ENCODE data around the gene MAP7.

The MAP7 gene

GRCh38 chr6:136412410-136412809 lies 137.8 kb downstream of the MAP7 start:
- Histone ChIP-seq H2BK120ac (ENCODE audit: low read depth, low read length) (no peak overlapping the region), H4K8ac (ENCODE audit: low read depth, low read length) (no peak overlapping the region), H2BK15ac (replicated peaks; ENCODE audit: low read depth) (no peak overlapping the region), H3K79me2 (ENCODE audit: control insufficient read depth, insufficient read depth, low read length) (no peaks in the 10 kb centered on the region), H3K79me1 (ENCODE audit: low read length) (no peaks in the 10 kb centered on the region), H3K9ac (ENCODE audit: low read length) (no peak overlapping the region), H4K5ac (ENCODE audit: low read length) (no peak overlapping the region), H3K56ac (ENCODE audit: low read length) (no peak overlapping the region), H3K27me3 (ENCODE audit: insufficient read depth, low read length, poor library complexity) (no peaks in the 10 kb centered on the region), H3K4ac (ENCODE audit: low read depth, low read length) (no peak overlapping the region), H2AK5ac (ENCODE audit: low read length) (no peak overlapping the region), H3K18ac (ENCODE audit: low read length) (no peak overlapping the region), H3K4me1 (ENCODE audit: control insufficient read depth, low read depth, low read length) (no peaks in the 10 kb centered on the region), H3K36me3 (ENCODE audit: control insufficient read depth, insufficient read depth, low read length) (no peaks in the 10 kb centered on the region), H3K23ac (ENCODE audit: low read length) (no peak overlapping the region), H2BK5ac (ENCODE audit: low read length) (no peak overlapping the region), H3K4me3 (ENCODE audit: low read length) (no peak overlapping the region), H3K4me2 (ENCODE audit: low read length) (no peak overlapping the region), H3K27ac (ENCODE audit: low read depth, low read length) (no peak overlapping the region)
- no peak for DNase-seq
- WGBS (ENCODE audit: extremely low coverage, insufficient coverage, low lambda C conversion rate): no CpG with 5 or more reads among the region's 3 CpGs

- no peak overlapping the region for H2BK15ac ChIP-seq (replicated peaks; ENCODE audit: low read depth)
- H3K79me1 ChIP-seq (ENCODE audit: low read length): no peaks in the 10 kb centered on the region
- no peak overlapping the region for H2BK5ac ChIP-seq (ENCODE audit: low read length)
- no peak overlapping the region for H3K18ac ChIP-seq (ENCODE audit: low read length)
- H3K4me2 ChIP-seq (ENCODE audit: low read length): no peak overlapping the region
- no peak overlapping the region for H3K23ac ChIP-seq (ENCODE audit: low read length)
- DNase-seq: no peak
- no peak overlapping the region for H3K9ac ChIP-seq (ENCODE audit: low read length)
- no peak overlapping the region for H2AK5ac ChIP-seq (ENCODE audit: low read length)
- H3K4me3 ChIP-seq (ENCODE audit: low read length): no peak overlapping the region
- H4K5ac ChIP-seq (ENCODE audit: low read length): no peak overlapping the region
- no peaks in the 10 kb centered on the region for H3K4me1 ChIP-seq (ENCODE audit: control insufficient read depth, low read depth, low read length)
- H3K79me2 ChIP-seq (ENCODE audit: control insufficient read depth, insufficient read depth, low read length): no peaks in the 10 kb centered on the region
- no peak overlapping the region for H2BK120ac ChIP-seq (ENCODE audit: low read depth, low read length)
- H4K8ac ChIP-seq (ENCODE audit: low read depth, low read length): no peak overlapping the region
- no peaks in the 10 kb centered on the region for H3K36me3 ChIP-seq (ENCODE audit: control insufficient read depth, insufficient read depth, low read length)
- H3K27me3 ChIP-seq (ENCODE audit: insufficient read depth, low read length, poor library complexity): no peaks in the 10 kb centered on the region
- H3K4ac ChIP-seq (ENCODE audit: low read depth, low read length): no peak overlapping the region
- no CpG with 5 or more reads among the region's 17 CpGs for WGBS (ENCODE audit: extremely low coverage, insufficient coverage, low lambda C conversion rate)
- no peak overlapping the region for H3K27ac ChIP-seq (ENCODE audit: low read depth, low read length)
- no peak overlapping the region for H3K56ac ChIP-seq (ENCODE audit: low read length)
Observed at GRCh38 chr6:136411453-136412354, 138.5 kb downstream of the MAP7 start.

- Histone ChIP-seq H3K4ac (ENCODE audit: low read depth, low read length) (no peak overlapping the region), H2BK15ac (replicated peaks; ENCODE audit: low read depth) (no peak overlapping the region), H3K9ac (ENCODE audit: low read length) (no peak overlapping the region), H3K4me2 (ENCODE audit: low read length) (no peak overlapping the region), H3K36me3 (ENCODE audit: control insufficient read depth, insufficient read depth, low read length) (no peaks in the 10 kb centered on the region), H2BK120ac (ENCODE audit: low read depth, low read length) (no peak overlapping the region), H2BK5ac (ENCODE audit: low read length) (no peak overlapping the region), H3K79me2 (ENCODE audit: control insufficient read depth, insufficient read depth, low read length) (no peaks in the 10 kb centered on the region), H3K4me3 (ENCODE audit: low read length) (no peak overlapping the region), H3K56ac (ENCODE audit: low read length) (no peak overlapping the region), H3K79me1 (ENCODE audit: low read length) (no peaks in the 10 kb centered on the region), H3K18ac (ENCODE audit: low read length) (no peak overlapping the region), H4K8ac (ENCODE audit: low read depth, low read length) (no peak overlapping the region), H3K23ac (ENCODE audit: low read length) (no peak overlapping the region), H3K27me3 (ENCODE audit: insufficient read depth, low read length, poor library complexity) (no peaks in the 10 kb centered on the region), H3K27ac (ENCODE audit: low read depth, low read length) (no peak overlapping the region), H2AK5ac (ENCODE audit: low read length) (no peak overlapping the region), H4K5ac (ENCODE audit: low read length) (no peak overlapping the region), H3K4me1 (ENCODE audit: control insufficient read depth, low read depth, low read length) (no peaks in the 10 kb centered on the region)
- no peak for DNase-seq
- WGBS (ENCODE audit: extremely low coverage, insufficient coverage, low lambda C conversion rate): no CpG with 5 or more reads among the region's 1 CpG
Observed at GRCh38 chr6:136411025-136411325, 139.2 kb downstream of the MAP7 start.

- H2AK5ac ChIP-seq (ENCODE audit: low read length): no peak overlapping the region
- H3K36me3 ChIP-seq (ENCODE audit: control insufficient read depth, insufficient read depth, low read length): no peaks in the 10 kb centered on the region
- no peaks in the 10 kb centered on the region for H3K79me2 ChIP-seq (ENCODE audit: control insufficient read depth, insufficient read depth, low read length)
- no peak overlapping the region for H3K27ac ChIP-seq (ENCODE audit: low read depth, low read length)
- no peak overlapping the region for H4K5ac ChIP-seq (ENCODE audit: low read length)
- DNase-seq: no peak
- no CpG with 5 or more reads among the region's 3 CpGs for WGBS (ENCODE audit: extremely low coverage, insufficient coverage, low lambda C conversion rate)
- no peak overlapping the region for H2BK15ac ChIP-seq (replicated peaks; ENCODE audit: low read depth)
- no peaks in the 10 kb centered on the region for H3K27me3 ChIP-seq (ENCODE audit: insufficient read depth, low read length, poor library complexity)
- no peak overlapping the region for H3K18ac ChIP-seq (ENCODE audit: low read length)
- H3K23ac ChIP-seq (ENCODE audit: low read length): no peak overlapping the region
- H3K4me3 ChIP-seq (ENCODE audit: low read length): no peak overlapping the region
- H4K8ac ChIP-seq (ENCODE audit: low read depth, low read length): no peak overlapping the region
- H2BK5ac ChIP-seq (ENCODE audit: low read length): no peak overlapping the region
- H3K4me2 ChIP-seq (ENCODE audit: low read length): no peak overlapping the region
- H3K4ac ChIP-seq (ENCODE audit: low read depth, low read length): no peak overlapping the region
- H3K4me1 ChIP-seq (ENCODE audit: control insufficient read depth, low read depth, low read length): no peaks in the 10 kb centered on the region
- H3K79me1 ChIP-seq (ENCODE audit: low read length): no peaks in the 10 kb centered on the region
- H3K56ac ChIP-seq (ENCODE audit: low read length): no peak overlapping the region
- H3K9ac ChIP-seq (ENCODE audit: low read length): no peak overlapping the region
- no peak overlapping the region for H2BK120ac ChIP-seq (ENCODE audit: low read depth, low read length)
Observed at GRCh38 chr6:136410201-136411024, 139.8 kb downstream of the MAP7 start.

GRCh38 chr6:136409597-136409996 lies 140.6 kb downstream of the MAP7 start:
- no peak overlapping the region for H2BK120ac ChIP-seq (ENCODE audit: low read depth, low read length)
- H3K36me3 ChIP-seq (ENCODE audit: control insufficient read depth, insufficient read depth, low read length): no peaks in the 10 kb centered on the region
- H3K4me1 ChIP-seq (ENCODE audit: control insufficient read depth, low read depth, low read length): no peaks in the 10 kb centered on the region
- H3K79me1 ChIP-seq (ENCODE audit: low read length): no peaks in the 10 kb centered on the region
- H4K5ac ChIP-seq (ENCODE audit: low read length): no peak overlapping the region
- no peak overlapping the region for H3K4ac ChIP-seq (ENCODE audit: low read depth, low read length)
- no peak overlapping the region for H2AK5ac ChIP-seq (ENCODE audit: low read length)
- H3K4me2 ChIP-seq (ENCODE audit: low read length): no peak overlapping the region
- no peaks in the 10 kb centered on the region for H3K79me2 ChIP-seq (ENCODE audit: control insufficient read depth, insufficient read depth, low read length)
- H2BK15ac ChIP-seq (replicated peaks; ENCODE audit: low read depth): no peak overlapping the region
- no peak overlapping the region for H3K18ac ChIP-seq (ENCODE audit: low read length)
- H3K27me3 ChIP-seq (ENCODE audit: insufficient read depth, low read length, poor library complexity): no peaks in the 10 kb centered on the region
- no peak overlapping the region for H3K4me3 ChIP-seq (ENCODE audit: low read length)
- DNase-seq: no peak
- H3K27ac ChIP-seq (ENCODE audit: low read depth, low read length): no peak overlapping the region
- no peak overlapping the region for H4K8ac ChIP-seq (ENCODE audit: low read depth, low read length)
- H3K56ac ChIP-seq (ENCODE audit: low read length): no peak overlapping the region
- H3K23ac ChIP-seq (ENCODE audit: low read length): no peak overlapping the region
- WGBS (ENCODE audit: extremely low coverage, insufficient coverage, low lambda C conversion rate): no CpG with 5 or more reads among the region's 1 CpG
- no peak overlapping the region for H2BK5ac ChIP-seq (ENCODE audit: low read length)
- no peak overlapping the region for H3K9ac ChIP-seq (ENCODE audit: low read length)

Measured in mesendoderm (in vitro differentiated cells).